ENCODE data around the gene FAM13B.

FAM13B gene

DNA sequence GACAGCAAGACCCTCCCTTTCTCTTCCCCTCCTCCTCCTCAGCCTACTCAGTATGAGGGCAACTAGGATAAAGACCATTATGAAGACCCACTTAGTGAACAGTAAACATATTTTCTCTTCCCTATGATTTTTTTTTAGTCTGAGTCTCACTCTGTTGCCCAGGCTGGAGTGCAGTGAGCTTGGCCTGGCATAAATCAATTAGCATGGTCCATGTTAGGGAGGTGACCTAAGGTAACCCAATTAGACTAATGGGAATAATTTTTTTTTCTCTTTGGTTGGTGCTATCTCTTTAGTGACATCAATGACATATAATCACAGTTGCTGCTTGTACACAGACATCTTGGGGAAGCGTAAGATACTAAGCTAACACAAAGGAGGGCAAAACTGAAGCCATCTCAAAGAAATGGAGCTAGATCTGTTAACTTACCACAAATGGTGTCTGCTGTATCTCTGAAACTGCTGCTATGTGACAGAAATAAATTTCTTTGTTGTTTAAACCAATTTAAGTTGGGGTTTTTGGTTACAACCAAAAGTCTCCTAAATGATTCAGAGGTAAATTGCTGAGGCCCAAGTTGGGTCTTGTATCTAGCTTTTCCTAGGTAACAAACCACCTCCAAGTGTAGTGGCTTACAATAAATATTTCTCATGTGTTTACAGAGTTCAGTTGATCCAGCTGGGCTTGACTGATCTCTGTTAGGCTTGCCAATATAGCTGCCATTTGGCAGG, 130.3 kb downstream of the FAM13B start:
- Histone ChIP-seq H3K79me1 (replicated peaks; ENCODE audit: low read length, poor library complexity, severe bottlenecking) (no peaks in the 10 kb centered on the region), H2BK5ac (ENCODE audit: low read depth, low read length, poor library complexity, severe bottlenecking) (no peak overlapping the region), H3K4me2 (ENCODE audit: low read length, poor library complexity, severe bottlenecking) (no peak overlapping the region), H2BK12ac (ENCODE audit: low read length in 2 of 2) (no peak overlapping the region), H4K8ac (ENCODE audit: low read length) (no peak overlapping the region), H3K18ac (ENCODE audit: low read depth in 1 of 2, low read length in 2 of 2) (no peak overlapping the region), H2AK5ac (ENCODE audit: low read length, severe bottlenecking) (no peak overlapping the region), H3K4ac (ENCODE audit: low read depth in 1 of 2, low read length in 2 of 2) (no peak overlapping the region), H3K4me3 (ENCODE audit: insufficient read depth in 1 of 2, low read depth in 1 of 2, low read length in 2 of 2) (no peak overlapping the region), H3K9me3 (ENCODE audit: control insufficient read depth, low read length) (no peaks in the 10 kb centered on the region), H3K23ac (ENCODE audit: low read length in 2 of 2) (no peak overlapping the region), H2BK120ac (ENCODE audit: low read depth, low read length) (no peak overlapping the region), H3K4me1 (ENCODE audit: control insufficient read depth, insufficient read depth, low read depth, low read length) (no peaks in the 10 kb centered on the region), H3K27me3 (ENCODE audit: control insufficient read depth in 1 of 2, insufficient read depth in 1 of 2, low read length in 2 of 2) (no peaks in the 10 kb centered on the region), H2AFZ (ENCODE audit: low read depth, low read length) (no peak overlapping the region), H3K27ac (ENCODE audit: low read length, poor library complexity, severe bottlenecking) (no peak overlapping the region), H3K9ac (ENCODE audit: low read length) (no peak overlapping the region), H4K91ac (ENCODE audit: low read length) (no peak overlapping the region), H3K14ac (ENCODE audit: low read length in 2 of 2) (no peak overlapping the region), H3K36me3 (ENCODE audit: control insufficient read depth in 1 of 2, insufficient read depth in 2 of 2, low read depth in 1 of 2, low read length in 2 of 2) (no peaks in the 10 kb centered on the region), H2BK15ac (ENCODE audit: low read depth, poor library complexity, severe bottlenecking) (no peak overlapping the region)
- no CpG with 5 or more reads among the region's 1 CpG for WGBS
- no peak for DNase-seq

DNA sequence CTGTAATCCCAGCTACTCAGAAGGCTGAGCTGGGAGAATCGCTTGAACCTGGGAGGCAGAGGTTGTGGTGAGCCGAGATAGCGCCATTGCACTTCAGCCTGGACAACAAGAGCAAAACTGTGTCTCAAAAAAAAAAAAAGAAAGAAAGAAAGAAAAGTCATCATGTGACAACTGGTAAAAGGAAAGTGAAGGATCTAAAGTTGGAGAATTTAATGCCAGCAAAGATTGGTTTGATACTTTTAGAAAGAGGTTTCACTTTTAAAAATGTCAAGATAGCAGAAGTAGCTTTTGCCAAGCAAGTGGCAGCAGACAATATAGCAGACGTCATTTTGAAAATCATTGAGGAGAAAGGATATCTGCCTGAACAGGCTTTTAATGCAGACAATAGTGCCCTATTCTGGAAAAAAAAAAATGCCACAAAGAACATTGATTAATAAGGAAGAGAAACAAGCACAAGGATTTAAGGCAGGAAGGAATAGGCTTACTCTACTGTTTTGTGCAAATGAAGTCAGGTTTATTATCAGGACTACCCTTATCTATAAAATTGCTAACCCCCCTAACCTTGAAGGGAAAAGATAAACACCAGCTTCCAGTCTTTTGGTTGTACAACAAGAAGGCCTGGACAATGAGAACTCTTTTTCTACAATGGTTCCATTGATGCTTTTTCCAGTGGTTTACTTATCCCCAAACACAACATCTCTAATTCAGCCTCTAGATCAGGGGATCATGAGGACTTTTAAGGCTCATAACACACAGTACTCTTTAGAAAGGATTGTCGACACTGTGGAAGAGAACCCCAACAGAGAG, 131.7 kb downstream of the FAM13B start:
- H3K79me1 ChIP-seq (replicated peaks; ENCODE audit: low read length, poor library complexity, severe bottlenecking), result no peaks in the 10 kb centered on the region
- no peak overlapping the region for H3K14ac ChIP-seq (ENCODE audit: low read length in 2 of 2)
- no peak overlapping the region for H3K4me2 ChIP-seq (ENCODE audit: low read length, poor library complexity, severe bottlenecking)
- H3K4me3 ChIP-seq (ENCODE audit: insufficient read depth in 1 of 2, low read depth in 1 of 2, low read length in 2 of 2), result no peak overlapping the region
- H3K4me1 ChIP-seq (ENCODE audit: control insufficient read depth, insufficient read depth, low read depth, low read length), result no peaks in the 10 kb centered on the region
- H3K4ac ChIP-seq (ENCODE audit: low read depth in 1 of 2, low read length in 2 of 2), result no peak overlapping the region
- no peak overlapping the region for H3K27ac ChIP-seq (ENCODE audit: low read length, poor library complexity, severe bottlenecking)
- H2BK5ac ChIP-seq (ENCODE audit: low read depth, low read length, poor library complexity, severe bottlenecking), result no peak overlapping the region
- 98% methylated on average over 5 of the region's 5 CpGs for WGBS
- no peak overlapping the region for H3K18ac ChIP-seq (ENCODE audit: low read depth in 1 of 2, low read length in 2 of 2)
- H2BK15ac ChIP-seq (ENCODE audit: low read depth, poor library complexity, severe bottlenecking), result no peak overlapping the region
- DNase-seq, result no peak
- no peaks in the 10 kb centered on the region for H3K9me3 ChIP-seq (ENCODE audit: control insufficient read depth, low read length)
- no peaks in the 10 kb centered on the region for H3K36me3 ChIP-seq (ENCODE audit: control insufficient read depth in 1 of 2, insufficient read depth in 2 of 2, low read depth in 1 of 2, low read length in 2 of 2)
- no peak overlapping the region for H4K91ac ChIP-seq (ENCODE audit: low read length)
- H2BK12ac ChIP-seq (ENCODE audit: low read length in 2 of 2), result no peak overlapping the region
- H3K9ac ChIP-seq (ENCODE audit: low read length), result no peak overlapping the region
- no peak overlapping the region for H2BK120ac ChIP-seq (ENCODE audit: low read depth, low read length)
- no peak overlapping the region for H2AK5ac ChIP-seq (ENCODE audit: low read length, severe bottlenecking)
- no peaks in the 10 kb centered on the region for H3K27me3 ChIP-seq (ENCODE audit: control insufficient read depth in 1 of 2, insufficient read depth in 1 of 2, low read length in 2 of 2)
- no peak overlapping the region for H4K8ac ChIP-seq (ENCODE audit: low read length)
- H2AFZ ChIP-seq (ENCODE audit: low read depth, low read length), result no peak overlapping the region
- no peak overlapping the region for H3K23ac ChIP-seq (ENCODE audit: low read length in 2 of 2)

DNA sequence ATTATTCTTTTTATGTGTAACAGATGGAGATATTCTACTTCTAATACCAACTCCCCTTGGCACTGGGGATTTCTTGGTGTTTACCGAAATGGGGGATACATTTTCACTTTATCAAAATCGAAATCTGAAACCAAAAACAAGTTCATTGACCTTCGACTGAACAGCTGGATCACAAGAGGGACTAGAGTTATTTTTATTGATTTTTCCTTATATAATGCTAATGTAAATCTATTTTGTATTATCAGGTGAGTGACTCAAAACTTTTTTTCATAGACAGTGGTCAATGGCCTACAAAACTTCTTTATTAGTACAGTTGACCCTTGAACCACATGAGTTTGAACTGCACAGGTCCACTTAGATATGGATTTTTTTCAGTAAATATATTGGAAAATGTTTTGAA, 133.4 kb downstream of the FAM13B start:
- Histone ChIP-seq H2BK120ac (ENCODE audit: low read depth, low read length) (no peak overlapping the region), H3K9ac (ENCODE audit: low read length) (no peak overlapping the region), H3K27me3 (ENCODE audit: control insufficient read depth in 1 of 2, insufficient read depth in 1 of 2, low read length in 2 of 2) (no peaks in the 10 kb centered on the region), H4K8ac (ENCODE audit: low read length) (no peak overlapping the region), H3K14ac (ENCODE audit: low read length in 2 of 2) (no peak overlapping the region), H3K4me1 (ENCODE audit: control insufficient read depth, insufficient read depth, low read depth, low read length) (no peaks in the 10 kb centered on the region), H3K9me3 (ENCODE audit: control insufficient read depth, low read length) (no peaks in the 10 kb centered on the region), H2BK5ac (ENCODE audit: low read depth, low read length, poor library complexity, severe bottlenecking) (no peak overlapping the region), H2AK5ac (ENCODE audit: low read length, severe bottlenecking) (no peak overlapping the region), H3K79me1 (replicated peaks; ENCODE audit: low read length, poor library complexity, severe bottlenecking) (no peaks in the 10 kb centered on the region), H3K4me3 (ENCODE audit: insufficient read depth in 1 of 2, low read depth in 1 of 2, low read length in 2 of 2) (no peak overlapping the region), H3K27ac (ENCODE audit: low read length, poor library complexity, severe bottlenecking) (no peak overlapping the region), H2AFZ (ENCODE audit: low read depth, low read length) (no peak overlapping the region), H3K36me3 (ENCODE audit: control insufficient read depth in 1 of 2, insufficient read depth in 2 of 2, low read depth in 1 of 2, low read length in 2 of 2) (no peaks in the 10 kb centered on the region), H3K23ac (ENCODE audit: low read length in 2 of 2) (no peak overlapping the region), H3K18ac (ENCODE audit: low read depth in 1 of 2, low read length in 2 of 2) (no peak overlapping the region), H2BK15ac (ENCODE audit: low read depth, poor library complexity, severe bottlenecking) (no peak overlapping the region), H4K91ac (ENCODE audit: low read length) (no peak overlapping the region), H3K4me2 (ENCODE audit: low read length, poor library complexity, severe bottlenecking) (no peak overlapping the region), H2BK12ac (ENCODE audit: low read length in 2 of 2) (no peak overlapping the region), H3K4ac (ENCODE audit: low read depth in 1 of 2, low read length in 2 of 2) (no peak overlapping the region)
- no CpG with 5 or more reads among the region's 3 CpGs for WGBS
- no peak for DNase-seq

DNA sequence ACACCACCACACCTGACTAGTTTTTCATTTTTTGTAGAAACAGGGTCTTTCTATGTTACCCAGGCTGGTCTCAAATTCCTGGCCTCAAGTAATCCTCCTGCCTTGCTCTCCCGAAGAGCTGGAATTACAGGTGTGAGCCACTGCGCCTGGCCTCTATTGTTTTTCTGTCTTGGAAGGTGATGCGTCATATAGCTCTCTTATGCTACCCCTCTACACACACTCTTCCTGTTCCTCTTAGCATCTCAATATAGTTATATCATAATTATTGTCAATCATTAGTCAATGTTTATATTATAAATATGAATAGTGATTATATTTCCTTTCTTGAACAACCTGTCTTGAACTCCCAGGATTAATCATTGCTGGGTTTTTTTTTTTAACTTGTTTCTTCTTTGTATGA, 136.3 kb downstream of the FAM13B start:
- Histone ChIP-seq H2AK5ac (ENCODE audit: low read length, severe bottlenecking) (no peak overlapping the region), H2BK120ac (ENCODE audit: low read depth, low read length) (no peak overlapping the region), H3K79me1 (replicated peaks; ENCODE audit: low read length, poor library complexity, severe bottlenecking) (no peaks in the 10 kb centered on the region), H2BK15ac (ENCODE audit: low read depth, poor library complexity, severe bottlenecking) (no peak overlapping the region), H3K4me3 (ENCODE audit: insufficient read depth in 1 of 2, low read depth in 1 of 2, low read length in 2 of 2) (no peak overlapping the region), H3K18ac (ENCODE audit: low read depth in 1 of 2, low read length in 2 of 2) (no peak overlapping the region), H3K9ac (ENCODE audit: low read length) (no peak overlapping the region), H2BK5ac (ENCODE audit: low read depth, low read length, poor library complexity, severe bottlenecking) (no peak overlapping the region), H3K14ac (ENCODE audit: low read length in 2 of 2) (no peak overlapping the region), H3K4me1 (ENCODE audit: control insufficient read depth, insufficient read depth, low read depth, low read length) (no peaks in the 10 kb centered on the region), H3K9me3 (ENCODE audit: control insufficient read depth, low read length) (no peaks in the 10 kb centered on the region), H2BK12ac (ENCODE audit: low read length in 2 of 2) (no peak overlapping the region), H3K4me2 (ENCODE audit: low read length, poor library complexity, severe bottlenecking) (no peak overlapping the region), H3K4ac (ENCODE audit: low read depth in 1 of 2, low read length in 2 of 2) (no peak overlapping the region), H4K8ac (ENCODE audit: low read length) (no peak overlapping the region), H4K91ac (ENCODE audit: low read length) (no peak overlapping the region), H3K23ac (ENCODE audit: low read length in 2 of 2) (no peak overlapping the region), H3K36me3 (ENCODE audit: control insufficient read depth in 1 of 2, insufficient read depth in 2 of 2, low read depth in 1 of 2, low read length in 2 of 2) (no peaks in the 10 kb centered on the region), H3K27ac (ENCODE audit: low read length, poor library complexity, severe bottlenecking) (no peak overlapping the region), H3K27me3 (ENCODE audit: control insufficient read depth in 1 of 2, insufficient read depth in 1 of 2, low read length in 2 of 2) (no peaks in the 10 kb centered on the region), H2AFZ (ENCODE audit: low read depth, low read length) (no peak overlapping the region)
- DNase-seq, result no peak
- WGBS, result 98% methylated on average over 3 of the region's 3 CpGs
